ENCODE data around the gene PCNX1.
"Not testable (repeated sequence)": the region's sequence is repeated elsewhere in the genome, so short reads cannot be mapped to it uniquely, and the experiment has no call there.

Gene PCNX1

DNA sequence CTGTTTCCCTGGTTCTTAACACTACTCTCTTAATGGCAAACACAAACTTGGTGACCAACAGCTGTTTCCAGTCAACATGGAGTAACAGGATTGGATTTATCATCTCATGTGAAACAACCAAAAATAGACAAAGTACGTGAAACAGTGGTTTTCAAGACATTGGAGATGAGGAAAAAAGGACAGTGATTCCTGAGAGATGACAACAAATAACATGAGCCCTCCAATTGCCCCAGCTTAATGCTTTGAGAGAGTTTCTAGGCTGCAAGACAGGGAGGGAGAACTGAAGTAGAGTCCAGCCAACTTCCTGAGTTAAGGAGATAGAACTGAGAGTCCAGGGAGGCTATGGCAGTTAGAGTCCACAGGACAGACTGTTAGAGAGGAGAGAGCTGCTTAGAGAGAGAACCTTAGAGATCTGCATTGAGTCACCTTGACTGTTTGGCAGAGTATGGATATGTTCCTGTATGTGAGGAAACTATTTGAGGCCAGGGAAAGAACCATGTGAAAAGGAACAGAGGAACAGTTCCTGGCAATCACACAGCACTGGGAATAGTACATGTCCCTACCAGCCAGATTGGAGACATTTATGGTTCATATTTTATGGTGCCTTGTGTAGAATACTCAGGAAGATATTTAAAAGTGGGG, 106.4 kb downstream of the PCNX1 start:
- DNase-seq (ENCODE audit: low read depth in 2 of 2) = no peak

DNA sequence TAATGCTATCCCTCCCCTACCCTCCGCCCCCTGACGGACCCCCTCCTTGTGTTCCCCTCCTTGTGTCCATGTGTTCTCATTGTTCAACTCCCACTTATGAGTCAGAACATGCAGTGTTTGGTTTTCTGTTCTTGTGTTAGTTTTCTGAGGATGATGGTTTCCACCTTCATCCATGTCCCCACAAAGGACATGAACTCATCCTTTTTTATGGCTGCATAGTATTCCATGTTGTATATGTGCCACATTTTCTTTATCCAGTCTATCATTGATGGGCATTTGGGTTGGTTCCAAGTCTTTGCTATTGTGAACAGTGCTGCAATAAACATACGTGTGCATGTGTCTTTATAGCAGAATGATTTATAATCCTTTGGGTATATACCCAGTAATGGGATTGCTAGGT, 112.7 kb downstream of the PCNX1 start:
- not testable (repeated sequence) for DNase-seq (ENCODE audit: low read depth in 2 of 2)

DNA sequence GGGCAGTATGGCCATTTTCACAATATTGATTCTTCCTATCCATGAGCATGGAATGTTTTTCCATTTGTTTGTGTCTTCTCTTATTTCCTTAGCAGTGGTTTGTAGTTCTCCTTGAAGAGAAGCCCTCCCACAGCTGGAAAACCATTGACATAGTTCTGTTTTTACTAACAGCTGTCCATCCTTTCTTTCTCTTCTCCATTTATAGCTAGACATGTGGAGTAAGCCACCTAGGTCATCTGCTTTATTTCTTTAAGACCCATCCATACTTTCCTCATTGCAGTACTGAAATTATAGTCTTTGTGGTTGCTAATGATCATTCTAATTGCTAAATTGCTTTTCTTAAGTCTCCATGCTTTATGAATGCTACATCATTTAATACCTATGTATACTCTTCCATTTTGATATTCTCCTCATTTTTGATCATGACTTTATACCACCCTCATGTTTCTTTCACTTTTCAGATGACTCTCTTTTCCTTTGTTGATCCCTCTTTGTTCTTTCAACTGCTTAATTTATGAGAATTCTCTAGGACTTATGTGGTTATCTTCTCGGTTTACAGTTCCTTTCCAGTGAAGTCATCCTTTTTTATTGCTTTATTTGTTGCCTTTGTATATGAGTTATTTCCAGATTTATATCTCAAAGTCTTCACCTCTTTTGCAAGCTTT, 114.2 kb downstream of the PCNX1 start:
- no peak for DNase-seq (ENCODE audit: low read depth in 2 of 2)

DNA sequence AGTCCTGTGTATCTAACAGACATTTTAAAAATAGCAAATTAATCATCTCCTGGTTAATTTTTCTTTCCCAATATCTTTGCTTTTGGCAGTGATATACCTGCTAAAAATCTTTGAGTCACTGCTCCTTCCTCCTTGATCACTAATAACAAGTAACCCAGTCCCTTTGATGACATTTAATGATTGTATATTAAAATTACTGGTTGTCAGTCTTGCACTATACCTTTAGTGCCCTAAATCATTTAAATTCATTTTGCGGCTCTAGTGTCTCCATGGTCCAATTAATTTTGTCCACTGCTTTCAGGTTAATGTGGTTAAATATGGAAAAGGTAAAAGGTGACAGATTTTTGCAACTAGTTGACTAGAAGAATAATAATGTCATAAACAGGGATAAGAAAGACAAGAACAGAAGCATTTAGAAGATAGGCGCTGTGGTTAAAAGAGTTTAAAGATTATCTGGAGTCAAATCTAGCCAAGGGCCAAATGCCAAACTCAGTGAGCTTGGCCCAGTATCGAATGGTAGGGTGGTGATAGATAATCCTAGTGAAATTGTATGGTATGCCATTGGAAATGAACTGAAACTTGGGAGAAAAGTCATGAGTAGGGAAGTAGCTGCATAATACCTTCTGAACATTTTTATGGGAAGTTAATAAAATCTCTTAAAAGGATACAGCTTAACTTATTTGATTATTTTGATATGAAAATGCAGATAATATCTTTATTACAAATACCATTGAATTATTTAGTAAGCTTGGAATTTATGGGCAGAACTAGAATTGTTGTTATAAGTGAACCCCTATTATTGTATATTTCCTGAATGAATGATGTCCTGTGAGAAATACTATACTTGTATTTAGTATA, 115.0 kb downstream of the PCNX1 start:
- DNase-seq (ENCODE audit: low read depth in 2 of 2) = no peak

DNA sequence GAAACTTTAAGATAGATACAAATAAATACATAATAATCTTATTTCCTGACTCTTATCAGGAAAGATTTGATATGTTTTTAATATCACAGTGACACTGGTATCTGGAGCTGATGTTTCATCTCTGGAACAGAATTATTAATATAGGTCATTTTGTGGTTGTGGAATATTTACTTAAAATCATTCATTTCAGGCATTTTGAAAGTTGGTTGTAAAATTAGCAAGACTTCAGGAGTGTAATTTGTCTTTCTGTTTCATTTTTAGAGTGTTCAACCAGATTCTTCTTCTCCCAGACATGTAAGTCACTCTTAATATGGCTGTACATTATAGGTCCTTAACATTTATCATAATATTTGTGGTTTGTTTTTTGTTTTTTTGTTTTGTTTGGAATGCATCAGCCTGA, 115.7 kb downstream of the PCNX1 start:
- DNase-seq (ENCODE audit: low read depth in 2 of 2) = no peak

DNA sequence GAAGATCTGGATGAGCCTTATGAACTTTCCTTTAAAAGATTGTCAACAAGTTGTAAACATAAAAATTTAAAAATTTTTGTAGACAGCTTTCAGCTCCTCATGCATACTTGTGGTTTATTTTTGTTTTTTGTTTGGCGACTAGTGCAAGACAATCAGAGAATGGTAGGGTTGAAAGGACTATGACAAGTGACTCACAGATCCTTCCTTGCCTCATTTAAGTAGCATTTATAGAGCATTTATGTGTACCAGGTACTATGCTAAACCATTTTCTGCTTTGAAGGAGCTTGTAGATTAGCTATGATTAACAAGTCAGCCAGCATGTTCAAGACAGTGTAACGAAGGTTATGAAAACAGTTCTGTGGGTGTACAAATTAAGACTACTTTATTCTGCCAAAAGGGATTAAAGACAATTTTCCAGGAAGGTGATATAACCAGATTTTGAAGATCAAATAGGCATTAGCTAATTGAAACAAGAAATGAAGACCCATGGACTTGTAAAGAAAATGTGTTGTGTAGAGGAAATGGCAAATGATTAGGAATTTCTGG, 122.0 kb downstream of the PCNX1 start:
- no peak for DNase-seq (ENCODE audit: low read depth in 2 of 2)

DNA sequence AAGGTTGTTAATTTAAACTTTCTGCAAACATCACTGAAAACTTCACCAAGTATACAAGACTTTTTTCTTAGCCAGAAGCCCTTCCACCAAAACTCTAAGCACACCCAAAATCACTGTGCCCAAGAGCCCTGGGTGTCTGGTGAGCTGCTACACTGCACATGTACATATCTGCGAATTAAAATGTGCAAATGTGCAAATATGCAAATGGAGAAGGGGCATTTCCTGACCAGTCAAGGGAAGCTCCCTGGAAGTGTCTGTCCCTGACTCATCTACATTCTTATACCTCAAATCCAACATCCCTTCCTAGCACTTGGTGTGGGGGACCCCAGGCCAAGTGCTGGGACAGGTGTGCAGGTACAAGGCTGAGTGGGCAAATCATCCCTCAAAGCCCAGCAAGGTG, 123.7 kb downstream of the PCNX1 start:
- DNase-seq (ENCODE audit: low read depth in 2 of 2) = no peak

DNA sequence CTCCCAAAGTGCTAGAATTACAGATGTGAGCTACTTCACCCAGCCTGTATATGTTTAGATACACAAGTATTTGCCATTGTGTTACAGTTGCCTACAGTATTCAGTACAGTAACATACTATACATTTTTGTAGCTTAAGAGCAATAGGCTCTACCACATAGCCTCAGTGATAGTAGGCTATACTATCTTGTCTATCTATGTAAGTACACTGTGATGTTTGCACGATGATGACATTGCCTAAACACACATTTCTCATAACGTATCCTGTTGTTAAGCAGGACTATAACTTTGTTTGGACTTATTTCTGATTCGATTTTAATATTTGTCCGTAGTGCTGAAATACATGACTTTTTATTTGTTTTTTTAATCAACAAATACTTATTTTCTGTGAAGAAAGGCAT, 129.2 kb downstream of the PCNX1 start:
- DNase-seq (ENCODE audit: low read depth in 2 of 2) = no peak

DNA sequence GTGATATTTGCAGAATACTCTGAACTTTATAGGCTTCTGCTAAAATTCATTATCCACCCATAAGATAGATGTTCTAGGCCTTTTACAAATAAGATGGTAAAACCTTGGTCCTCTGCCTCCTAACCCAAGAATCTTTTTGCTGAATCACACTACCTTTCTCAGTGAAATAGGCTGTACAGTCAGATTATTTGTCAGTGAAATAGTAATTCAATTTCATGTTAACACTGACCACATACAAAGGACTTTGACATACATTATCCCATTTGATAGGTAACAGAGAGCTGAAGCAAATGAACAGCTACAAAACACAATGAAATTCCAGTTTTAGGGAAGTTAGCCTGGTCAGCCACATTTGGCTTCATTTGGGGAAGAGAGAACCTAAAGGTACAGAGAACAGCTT, 141.1 kb downstream of the PCNX1 start:
- DNase-seq (ENCODE audit: low read depth in 2 of 2) = no peak

DNA sequence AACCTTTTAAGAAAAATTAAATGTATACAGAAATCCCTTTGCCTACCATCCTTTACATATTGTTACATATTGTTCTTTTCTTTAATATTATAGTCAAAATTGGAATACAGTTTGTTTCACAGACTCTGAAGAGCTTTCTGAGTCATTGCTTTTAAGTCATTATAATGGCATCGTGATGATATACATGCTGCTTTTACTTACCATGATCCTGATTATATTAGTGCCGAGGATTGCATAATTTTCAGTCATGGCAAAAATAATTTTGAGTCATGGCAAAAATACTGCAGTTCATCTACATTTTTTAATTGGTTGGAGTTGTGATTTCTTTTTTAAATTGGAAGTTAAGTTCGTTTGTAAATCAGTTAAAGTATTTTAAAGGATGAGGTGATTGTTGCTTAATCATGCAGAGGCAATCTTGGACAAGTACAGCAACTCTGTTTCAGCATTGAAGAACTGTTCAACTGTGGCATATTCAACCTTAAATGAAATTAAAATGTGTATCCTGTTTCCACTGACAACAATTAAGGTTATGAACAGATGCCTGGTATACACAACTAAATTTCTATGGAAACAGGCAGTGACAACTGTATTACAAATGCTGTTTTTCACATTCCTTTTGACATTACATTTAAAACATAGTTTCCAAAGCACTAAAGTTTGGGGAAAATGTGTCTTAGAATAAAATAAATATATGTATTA, 142.3 kb downstream of the PCNX1 start:
- no peak for DNase-seq (ENCODE audit: low read depth in 2 of 2)

DNA sequence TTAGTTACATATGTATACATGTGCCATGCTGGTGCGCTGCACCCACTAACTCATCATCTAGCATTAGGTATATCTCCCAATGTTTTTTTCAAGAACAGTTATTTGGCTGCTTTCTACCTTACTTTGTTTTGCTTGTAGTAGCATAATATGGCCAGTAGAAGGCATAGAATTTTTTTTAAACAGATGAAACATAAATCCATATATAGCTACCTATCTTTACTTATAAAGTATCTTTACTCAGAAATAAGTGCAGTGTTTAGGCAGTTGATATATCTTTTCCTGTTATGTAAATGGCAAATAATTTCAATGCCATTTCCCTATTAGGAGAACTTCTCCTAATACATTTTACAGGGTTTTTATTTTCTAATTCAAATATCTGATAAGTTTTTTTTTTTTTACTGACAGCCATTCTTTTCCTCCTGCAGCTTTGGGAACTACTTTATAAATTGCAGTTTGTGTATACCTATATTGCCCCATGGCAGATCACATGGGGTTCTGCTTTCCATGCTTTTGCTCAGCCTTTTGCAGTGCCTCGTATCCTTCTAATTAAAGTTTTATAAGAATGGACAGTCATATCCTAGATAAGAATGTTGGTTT, 143.1 kb downstream of the PCNX1 start:
- DNase-seq (ENCODE audit: low read depth in 2 of 2) = no peak

DNA sequence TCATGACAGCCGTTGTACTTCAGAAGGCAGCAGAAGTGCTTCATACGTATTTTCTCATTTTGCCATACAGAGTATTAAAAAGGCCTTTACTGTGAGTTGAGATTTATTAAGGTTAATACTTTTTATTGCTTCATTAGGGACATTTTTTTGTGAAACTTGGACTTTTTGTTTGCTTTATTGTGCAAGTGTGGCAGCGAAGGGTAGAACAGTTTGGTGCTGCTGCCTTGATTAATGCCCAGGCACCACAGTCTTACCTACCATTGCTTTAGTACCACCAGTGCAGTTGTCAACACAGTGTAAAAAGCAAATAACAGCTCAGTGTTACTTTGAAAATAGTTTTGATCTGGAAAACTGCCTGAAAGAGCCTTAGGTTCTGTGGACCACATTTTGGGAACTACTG, 147.4 kb downstream of the PCNX1 start:
- no peak for DNase-seq (ENCODE audit: low read depth in 2 of 2)

DNA sequence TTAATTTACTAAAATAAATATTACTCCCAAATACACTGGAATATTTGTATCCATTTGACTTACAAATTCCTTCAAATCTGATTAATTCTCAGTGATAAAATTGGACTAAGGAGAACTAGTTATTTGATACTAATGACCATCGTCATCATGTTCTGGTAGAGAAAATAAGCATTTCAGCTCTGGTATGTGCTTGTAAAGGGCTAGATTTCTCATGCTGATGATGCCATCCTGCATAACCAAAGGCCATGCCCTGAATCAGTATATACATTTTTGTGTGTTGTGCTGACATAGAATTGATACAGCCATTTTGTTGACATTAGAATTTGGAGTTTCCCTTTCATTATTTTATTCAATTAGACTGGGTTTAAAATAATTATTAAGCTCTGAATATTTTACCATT, 148.9 kb downstream of the PCNX1 start:
- no peak for DNase-seq (ENCODE audit: low read depth in 2 of 2)

DNA sequence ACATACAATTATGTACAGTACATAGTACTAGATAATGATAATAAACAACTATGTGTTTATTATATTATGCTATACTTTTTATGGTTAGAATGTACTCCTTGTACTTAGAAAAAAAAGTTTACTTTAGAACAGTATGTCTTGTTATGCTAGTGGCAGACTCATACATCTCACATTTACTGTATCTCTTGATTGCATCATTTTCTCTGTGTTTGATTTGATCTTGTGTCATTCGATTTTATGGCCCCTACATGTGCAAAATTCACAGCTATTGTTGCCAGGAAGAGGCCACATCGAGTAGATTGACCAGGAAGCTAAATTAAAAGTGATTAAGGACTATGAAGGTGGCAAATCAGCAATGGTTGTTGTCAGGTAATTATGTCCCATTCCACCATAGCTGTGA, 153.0 kb downstream of the PCNX1 start:
- DNase-seq (ENCODE audit: low read depth in 2 of 2) = no peak

DNA sequence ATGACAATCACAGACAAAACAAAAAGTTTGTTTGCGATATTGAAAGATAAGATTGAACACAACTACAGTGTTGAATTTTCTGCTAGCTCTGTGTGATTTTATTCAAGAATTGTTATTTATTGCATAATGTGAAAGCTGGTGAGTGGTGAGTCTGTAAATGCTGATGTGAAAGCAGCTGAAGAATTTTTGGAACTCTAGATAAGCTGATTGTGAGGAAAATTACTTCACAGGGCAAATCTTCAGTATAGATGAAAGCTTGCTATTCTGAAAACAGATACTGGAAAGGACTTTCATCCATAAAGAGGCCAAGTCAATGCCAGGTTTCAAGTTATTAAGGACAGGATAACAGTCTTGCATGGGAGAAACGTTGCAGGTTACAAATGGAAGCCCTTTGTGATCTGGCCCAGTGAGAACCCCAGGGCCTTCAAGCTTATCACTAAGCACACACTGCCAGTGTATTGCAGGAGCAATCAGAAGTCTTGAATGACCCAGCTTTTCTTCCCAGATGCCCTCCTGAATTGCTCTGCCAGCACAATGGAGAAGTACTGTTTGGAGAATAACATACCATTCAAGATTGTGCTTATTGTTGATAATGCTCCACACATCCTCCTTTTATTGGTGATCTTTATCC, 153.7 kb downstream of the PCNX1 start:
- no peak for DNase-seq (ENCODE audit: low read depth in 2 of 2)

DNA sequence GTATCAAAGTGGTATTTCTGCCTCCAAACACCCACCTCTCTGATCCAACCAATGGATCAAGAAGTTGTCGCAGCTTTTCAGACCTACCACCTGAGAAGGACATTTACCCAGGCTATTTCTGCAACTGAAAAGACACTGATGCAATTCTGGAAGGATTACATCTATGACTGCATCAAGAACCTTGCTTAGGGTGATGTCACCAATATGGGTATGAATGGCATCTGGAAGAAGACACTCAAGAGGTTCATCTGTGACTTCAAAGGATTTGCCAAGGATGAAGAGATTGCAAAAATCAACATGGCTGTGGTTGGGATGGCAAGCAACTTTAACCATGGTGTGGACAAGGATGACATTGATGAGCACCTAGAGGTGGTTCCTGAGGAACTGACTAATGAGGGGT, 154.2 kb downstream of the PCNX1 start:
- no peak for DNase-seq (ENCODE audit: low read depth in 2 of 2)

DNA sequence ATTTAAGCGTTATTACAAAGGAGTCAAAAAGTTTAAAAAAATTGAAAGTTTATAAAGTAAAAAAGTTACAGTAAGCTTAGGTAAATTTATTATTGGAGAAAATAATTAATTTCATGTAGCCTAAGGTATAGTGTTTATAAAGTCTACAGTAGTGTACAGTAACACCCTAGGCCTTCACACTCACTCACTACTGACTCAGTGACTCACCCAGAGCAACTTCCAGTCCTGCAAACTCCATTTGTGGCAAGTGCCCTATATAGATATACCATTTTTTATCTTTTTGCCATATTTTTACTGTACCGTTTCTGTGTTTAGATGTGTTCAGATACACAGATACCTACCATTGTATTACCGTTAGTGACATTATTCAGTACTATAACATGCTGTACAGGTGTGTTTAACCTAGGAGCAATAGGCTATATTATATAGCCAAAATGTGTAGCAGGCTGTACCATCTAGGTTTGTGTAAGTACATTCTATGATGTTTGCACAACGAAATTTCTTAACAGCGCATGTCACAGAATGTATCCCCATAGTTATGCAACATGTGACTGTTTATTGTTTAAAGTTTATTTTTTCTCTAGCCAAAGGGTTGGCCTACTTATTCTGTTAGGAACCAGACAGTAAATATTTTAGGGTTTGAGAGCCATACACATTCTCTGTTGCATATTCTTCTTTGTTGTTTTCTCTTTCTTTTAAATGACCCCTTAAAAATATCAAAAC, 155.5 kb downstream of the PCNX1 start:
- DNase-seq (ENCODE audit: low read depth in 2 of 2) = no peak

DNA sequence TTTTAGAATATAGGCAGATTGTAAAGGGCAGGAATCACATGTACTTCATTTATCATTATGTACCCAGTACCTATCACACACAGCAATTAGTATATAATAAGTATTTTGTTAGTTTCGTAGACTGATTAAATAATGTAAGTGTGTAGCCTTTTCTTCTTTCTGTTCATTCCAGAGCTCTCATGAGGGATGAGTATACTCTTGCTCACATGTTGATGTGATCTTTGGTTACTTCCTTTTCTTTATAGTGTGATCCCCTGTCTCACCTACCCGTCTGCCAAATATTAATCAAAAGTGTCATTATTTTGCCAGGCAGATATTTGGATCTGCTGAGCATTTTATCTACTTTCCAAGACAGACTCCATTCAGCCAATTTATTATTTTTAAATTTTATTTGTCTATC, 156.1 kb downstream of the PCNX1 start:
- no peak for DNase-seq (ENCODE audit: low read depth in 2 of 2)

DNA sequence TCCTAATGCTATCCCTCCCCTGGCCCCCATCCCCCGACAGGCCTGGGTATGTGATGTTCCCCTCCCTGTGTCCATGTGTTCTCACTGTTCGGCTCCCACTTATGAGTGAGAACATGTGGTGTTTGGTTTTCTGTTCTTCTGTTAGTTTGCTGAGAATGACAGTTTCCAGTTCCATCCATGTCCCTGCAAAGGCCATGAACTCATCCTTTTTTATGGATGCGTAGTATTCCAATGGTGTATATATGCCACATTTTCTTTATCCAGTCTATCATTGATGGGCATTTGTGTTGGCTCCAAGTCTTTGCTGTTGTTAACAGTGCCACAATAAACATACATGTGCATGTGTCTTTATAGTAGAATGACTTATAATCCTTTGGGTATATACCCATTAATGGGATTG, 157.5 kb downstream of the PCNX1 start:
- DNase-seq (ENCODE audit: low read depth in 2 of 2) = not testable (repeated sequence)

DNA sequence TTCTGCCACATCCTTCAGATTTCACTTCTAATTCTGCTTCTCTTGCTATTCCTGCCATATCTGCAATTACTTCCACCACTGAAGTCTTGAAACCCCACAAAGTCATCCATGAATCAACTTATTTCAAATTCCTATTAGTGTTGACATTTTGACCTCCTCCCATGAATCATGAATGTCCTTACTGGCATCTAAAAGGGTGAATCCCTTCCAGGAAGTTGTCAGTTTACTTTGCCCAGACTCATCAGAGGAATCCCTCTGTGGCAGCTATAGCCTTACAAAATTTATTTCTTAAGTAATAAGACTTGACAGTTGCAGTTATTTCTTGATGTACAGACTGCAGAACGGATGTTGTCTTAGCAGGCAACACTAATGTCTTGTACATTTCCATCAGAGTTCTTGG, 162.9 kb downstream of the PCNX1 start:
- no peak for DNase-seq (ENCODE audit: low read depth in 2 of 2)

DNA sequence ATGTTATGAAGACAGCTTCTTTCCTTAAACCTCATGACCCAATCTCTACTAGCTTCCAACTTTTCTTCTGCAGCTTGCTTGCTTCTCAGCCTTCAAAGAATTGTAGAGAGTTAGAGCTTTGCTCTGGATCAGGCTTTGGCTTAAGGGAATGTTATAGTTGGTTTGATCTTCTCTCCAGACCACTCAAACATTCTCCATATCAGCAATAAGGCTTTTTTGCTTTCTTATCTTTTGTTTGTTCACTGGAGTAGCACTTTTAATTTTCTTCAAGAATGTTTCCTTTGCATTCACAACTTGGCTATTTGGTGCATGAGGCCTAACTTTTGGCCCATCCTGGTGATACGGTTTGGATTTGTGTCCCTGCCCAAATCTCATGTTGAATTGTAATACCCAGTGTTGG, 163.8 kb downstream of the PCNX1 start:
- no peak for DNase-seq (ENCODE audit: low read depth in 2 of 2)

Data from stimulated activated CD8-positive, alpha-beta memory T cell treated with anti-CD3 and anti-CD28 coated beads, Interleukin-7, amount 100 ng/mL, for 4 hours (primary cell).